DOHH2 (cell line): ENCODE measurements around the gene ZBTB46.

Source experiments
- H3F3A ChIP-seq: fragments of 200-600 bp; sonication (generic), shearing (Covaris generic); 2 replicates; pipeline ENCODE4 v1.6.0; 2016; ENCODE audit warnings: antibody characterized with exemption, mild to moderate bottlenecking; ENCODE audit not compliant: control insufficient read depth, insufficient read depth
- H3K27ac ChIP-seq: fragments of 200-600 bp; sonication (generic); 2 replicates; pipeline ENCODE4 v1.5.1; 2014; ENCODE audit warnings: low read depth, mild to moderate bottlenecking, low read length, moderate library complexity
- H3K27me3 ChIP-seq: fragments of 200-600 bp; sonication (generic); 2 replicates; pipeline ENCODE4 v1.6.1; 2014; ENCODE audit warnings: mild to moderate bottlenecking, low read length, mixed read lengths; ENCODE audit not compliant: control insufficient read depth
- H3K36me3 ChIP-seq: fragments of 200-600 bp; sonication (generic); 2 replicates; pipeline ENCODE4 v1.6.1; 2014; ENCODE audit warnings: mild to moderate bottlenecking, low read length, moderate library complexity, mixed read lengths; ENCODE audit not compliant: control insufficient read depth
- H3K4me1 ChIP-seq: fragments of 200-600 bp; sonication (generic); 2 replicates; pipeline ENCODE4 v1.6.1; 2014; ENCODE audit warnings: mild to moderate bottlenecking, low read length, mixed read lengths; ENCODE audit not compliant: control insufficient read depth
- H3K4me2 ChIP-seq: fragments of 200-600 bp; sonication (generic); 2 replicates; pipeline ENCODE4 v1.6.0; 2014; ENCODE audit warnings: mild to moderate bottlenecking, low read length, moderate library complexity
- H3K4me3 ChIP-seq: fragments of 200-600 bp; sonication (generic); 2 replicates; pipeline ENCODE4 v1.5.1; 2014; ENCODE audit warnings: mild to moderate bottlenecking, low read length, mixed read lengths
- H3K79me2 ChIP-seq: fragments of 200-600 bp; sonication (generic); 2 replicates; pipeline ENCODE4 v1.6.1; 2014; ENCODE audit warnings: mild to moderate bottlenecking, low read length, mixed read lengths; ENCODE audit not compliant: control insufficient read depth
- H3K9me2 ChIP-seq: fragments of 200-600 bp; sonication (generic); replicated peaks from 2 replicates; pipeline ENCODE4 v1.6.1; 2014; ENCODE audit warnings: mild to moderate bottlenecking, low read length, mixed read lengths; ENCODE audit not compliant: control insufficient read depth
- H3K9me3 ChIP-seq: fragments of 200-600 bp; sonication (generic); 2 replicates; pipeline ENCODE4 v1.6.1; 2014; ENCODE audit warnings: antibody characterized with exemption, low read length, mixed read lengths; ENCODE audit not compliant: control insufficient read depth, insufficient read depth
- H4K20me1 ChIP-seq: fragments of 200-600 bp; sonication (generic); 2 replicates; pipeline ENCODE4 v1.6.0; 2014; ENCODE audit warnings: low read depth, mild to moderate bottlenecking, antibody characterized with exemption, low read length, moderate library complexity; ENCODE audit not compliant: control insufficient read depth, insufficient read depth
- CTCF ChIP-seq: fragments of 200-600 bp; sonication (generic); IDR thresholded peaks from one replicate; pipeline ENCODE4 v1.5.1; 2014; ENCODE audit warnings: antibody characterized with exemption, mild to moderate bottlenecking, low read depth, low read length; ENCODE audit not compliant: poor library complexity, severe bottlenecking
- EZH2phosphoT487 ChIP-seq: fragments of 200-600 bp; sonication (generic); IDR thresholded peaks from 2 replicates; pipeline ENCODE4 v1.6.1; 2017; ENCODE audit warnings: borderline replicate concordance, mild to moderate bottlenecking, antibody characterized with exemption, low read length, moderate library complexity, mixed read lengths

ZBTB46 gene

GRCh38 chr20:63714858-63715257 lies 116.2 kb downstream of the ZBTB46 start:
- Histone ChIP-seq H3K79me2 (peaks cover 87% of the 10 kb centered on the region), H3K36me3 (peaks cover 69% of the 10 kb centered on the region), H3K4me3 (no peak overlapping the region)

GRCh38 chr20:63712191-63712590 lies 118.9 kb downstream of the ZBTB46 start:
- H3F3A ChIP-seq, result no peaks in the 10 kb centered on the region
- peaks cover 5% of the 10 kb centered on the region; the same call in 1 of the 2 replicates for H4K20me1 ChIP-seq
- no peaks in the 10 kb centered on the region for H3K27me3 ChIP-seq
- H3K27ac ChIP-seq, result no peak overlapping the region
- no peaks in the 10 kb centered on the region for H3K9me2 ChIP-seq
- peaks cover 69% of the 10 kb centered on the region for H3K36me3 ChIP-seq
- TF ChIP-seq CTCF (no peak), EZH2phosphoT487 (no peak)
- H3K9me3 ChIP-seq, result peaks cover 7% of the 10 kb centered on the region; the same call in 1 of the 2 replicates
- peaks cover 10% of the 10 kb centered on the region for H3K4me1 ChIP-seq
- H3K79me2 ChIP-seq, result peaks cover 93% of the 10 kb centered on the region
- H3K4me3 ChIP-seq, result no peak overlapping the region
- no peak overlapping the region for H3K4me2 ChIP-seq

More at GRCh38 chr20:63714858-63715257, 116.2 kb downstream of the ZBTB46 start:
- H3K27ac ChIP-seq, result no peak overlapping the region
- no peak overlapping the region for H3K4me2 ChIP-seq
- H4K20me1 ChIP-seq, result no peaks in the 10 kb centered on the region
- no peaks in the 10 kb centered on the region for H3K9me2 ChIP-seq
- H3K27me3 ChIP-seq, result no peaks in the 10 kb centered on the region
- TF ChIP-seq EZH2phosphoT487 (no peak), CTCF (no peak)
- H3K4me1 ChIP-seq, result no peaks in the 10 kb centered on the region
- H3F3A ChIP-seq, result no peaks in the 10 kb centered on the region
- peaks cover 7% of the 10 kb centered on the region; the same call in 1 of the 2 replicates for H3K9me3 ChIP-seq

- peaks cover 7% of the 10 kb centered on the region; the same call in 1 of the 2 replicates for H3K9me3 ChIP-seq
- H3K4me3 ChIP-seq, result no peak overlapping the region
- H3K4me1 ChIP-seq, result peaks cover 15% of the 10 kb centered on the region
- TF ChIP-seq CTCF, result no peak
- TF ChIP-seq EZH2phosphoT487, result no peak
- no peaks in the 10 kb centered on the region for H3K9me2 ChIP-seq
- peaks cover 71% of the 10 kb centered on the region for H3K36me3 ChIP-seq
- peaks cover 10% of the 10 kb centered on the region for H4K20me1 ChIP-seq
- no peak overlapping the region for H3K27ac ChIP-seq
- no peak overlapping the region for H3K4me2 ChIP-seq
- H3F3A ChIP-seq, result no peaks in the 10 kb centered on the region
- H3K27me3 ChIP-seq, result no peaks in the 10 kb centered on the region
- peaks cover 94% of the 10 kb centered on the region for H3K79me2 ChIP-seq
These were observed 119.9 kb downstream of the ZBTB46 start for GRCh38 chr20:63711085-63711645.
